NCI-H2107 treated with DMSO at 0.1 percent for 48 hours (cell line): Measurements from ENCODE around the gene EPB41L1.

Experiments used
- DNase-seq: peaks from one replicate; lab custom pipeline; 2025; ENCODE audit not compliant: unreplicated experiment; lab: John Stamatoyannopoulos, UW

The EPB41L1 gene

DNA sequence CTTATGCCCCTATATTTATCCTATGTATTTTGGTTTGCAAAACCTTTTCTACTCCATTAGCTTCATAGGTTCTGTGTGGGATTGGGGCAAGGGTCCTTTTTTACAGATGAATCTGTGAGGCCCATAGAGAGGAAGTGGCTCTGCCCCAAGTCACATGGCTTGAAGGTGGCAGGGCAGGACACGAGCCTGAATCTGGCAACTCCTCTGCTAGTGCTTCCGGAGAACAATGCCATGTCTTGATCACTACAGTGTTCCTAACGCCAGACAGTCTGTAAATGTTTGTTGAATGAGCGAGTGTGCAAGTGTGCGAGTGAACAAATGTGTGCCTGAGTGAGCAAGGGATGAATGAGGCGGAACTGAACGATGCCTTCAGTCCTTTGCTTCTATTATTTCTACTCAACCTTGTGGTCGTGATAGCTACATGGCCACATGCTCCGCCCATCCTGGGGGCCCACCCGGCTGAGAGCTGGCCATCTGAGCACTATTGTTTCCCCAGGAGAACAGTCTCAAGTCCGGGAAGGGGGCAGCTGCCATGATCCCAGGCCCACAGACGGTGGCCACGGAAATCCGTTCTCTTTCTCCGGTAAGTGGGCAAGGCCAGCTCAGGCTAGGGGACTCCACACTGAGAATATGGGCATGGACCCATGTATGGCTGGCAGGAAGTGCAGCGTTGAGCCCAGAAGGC lies 64.0 kb downstream of the EPB41L1 start:
- no peak for DNase-seq

GRCh38 chr20:36219671-36220220 lies 65.2 kb downstream of the EPB41L1 start:
- DNase-seq, result no peak

DNA sequence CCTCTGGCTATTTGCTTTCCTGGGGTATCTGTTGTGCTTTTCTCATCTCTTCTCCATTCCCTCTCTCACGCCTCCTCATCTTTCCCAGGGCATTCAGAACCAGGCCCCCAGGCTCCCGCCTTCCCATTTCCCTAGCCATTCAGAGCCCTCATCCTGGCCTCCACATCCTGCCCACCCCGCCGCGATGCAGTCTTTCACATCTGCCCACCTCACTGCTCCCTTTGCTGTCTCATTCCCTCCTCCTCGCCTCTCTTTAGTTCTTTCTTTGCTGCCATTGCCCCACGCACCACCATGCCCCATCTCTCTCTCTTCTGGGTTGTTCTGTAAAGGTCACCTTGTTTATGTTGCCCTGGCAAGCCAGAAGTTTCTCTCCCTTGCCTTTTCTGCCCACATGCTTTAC lies 71.1 kb downstream of the EPB41L1 start:
- no peak for DNase-seq

GRCh38 chr20:36228770-36229169 lies 74.2 kb downstream of the EPB41L1 start:
- DNase-seq, result no peak

DNA sequence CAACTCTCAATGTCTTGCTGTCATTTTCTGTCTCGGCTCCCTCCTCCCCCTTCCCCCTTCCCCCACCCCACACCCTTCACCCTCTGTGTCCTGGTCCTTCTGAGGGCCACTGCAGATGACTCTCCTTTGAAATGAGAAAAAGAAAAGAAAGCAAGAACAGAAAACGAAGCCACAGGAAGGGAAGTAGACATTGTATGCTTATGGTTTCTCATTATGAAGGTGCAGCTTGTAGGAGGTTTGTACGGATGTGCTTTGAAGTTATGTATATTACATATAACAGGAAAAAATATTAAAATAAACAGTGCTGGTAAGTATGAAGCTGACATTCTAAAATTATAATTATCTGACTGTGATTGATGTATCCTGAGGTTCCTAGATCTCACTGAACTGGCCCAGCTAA lies 75.5 kb downstream of the EPB41L1 start:
- no peak for DNase-seq

GRCh38 chr20:36231331-36231730 lies 76.8 kb downstream of the EPB41L1 start:
- no peak for DNase-seq

- no peak for DNase-seq
Observed at GRCh38 chr20:36234771-36235320, 80.3 kb downstream of the EPB41L1 start.

DNA sequence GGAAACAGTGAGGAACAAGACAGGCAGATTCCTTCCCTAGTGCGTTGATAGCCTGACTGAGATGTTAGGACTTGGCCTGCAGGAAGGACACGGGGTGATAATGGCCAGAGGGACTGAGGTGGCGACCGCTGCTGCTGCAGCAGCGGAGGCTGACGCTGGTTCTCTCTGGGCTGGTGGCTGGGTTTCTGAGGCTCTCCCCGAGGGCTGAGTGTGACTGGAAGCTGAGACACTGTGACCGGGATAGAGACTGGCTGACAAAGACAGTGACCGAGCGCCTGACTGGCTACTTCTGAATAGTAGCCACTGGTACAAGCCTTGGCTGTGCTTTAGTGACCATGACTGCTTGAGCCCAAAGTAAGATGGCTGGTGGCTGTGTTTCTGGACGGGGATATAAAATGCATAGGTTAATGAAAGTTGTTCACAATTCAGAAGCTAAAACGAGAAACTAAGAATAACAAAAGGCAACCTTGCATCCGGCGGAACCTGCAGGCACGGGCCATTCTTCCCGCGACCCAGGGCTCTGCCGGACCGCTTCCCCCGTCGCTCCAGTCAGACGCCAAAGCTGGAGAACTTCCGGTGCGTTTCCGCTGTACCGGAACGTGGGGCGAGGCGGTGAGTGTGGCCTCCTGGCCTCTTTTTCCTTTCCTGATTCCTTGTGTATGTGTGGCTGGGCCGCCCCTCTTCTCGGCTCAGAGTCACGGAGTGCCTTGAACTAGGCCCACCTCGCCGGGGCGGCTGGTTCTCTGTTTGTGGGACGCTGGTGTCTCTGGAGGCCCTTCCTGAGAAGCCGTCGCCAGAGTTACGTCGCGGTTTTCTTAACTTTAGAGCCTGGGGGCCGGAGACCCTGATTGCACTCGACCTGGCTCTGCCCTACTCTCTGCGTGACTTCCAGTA lies 81.6 kb downstream of the EPB41L1 start, which contains the start of gene AAR2:
TSS of gene AAR2 (plus strand) at position 587 of the 894 bp plus-strand sequence. CDS start 3,391 bp downstream, outside the sequence.
- peak; percentile 19 for DNase-seq

- DNase-seq, result no peak
Observed at GRCh38 chr20:36236786-36237121, 82.2 kb downstream of the EPB41L1 start.

DNA sequence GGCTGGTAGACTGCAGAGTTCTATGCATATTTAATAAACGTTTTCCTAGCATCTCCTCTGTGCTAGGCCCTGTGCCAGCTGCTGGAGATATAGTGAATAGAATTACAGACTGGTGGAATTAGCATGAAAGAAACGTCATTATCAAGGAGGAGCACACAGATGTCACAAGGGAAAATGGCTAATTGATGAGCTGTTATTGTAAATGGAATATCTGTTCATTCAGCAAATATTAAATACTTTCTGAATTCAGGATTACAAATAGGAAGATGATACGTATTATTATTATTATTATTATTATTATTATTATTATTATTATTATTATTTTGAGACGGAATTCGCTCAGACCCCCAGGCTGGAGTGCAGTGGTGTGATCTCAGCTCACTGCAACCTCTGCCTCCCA lies 82.9 kb downstream of the EPB41L1 start:
- no peak for DNase-seq

DNA sequence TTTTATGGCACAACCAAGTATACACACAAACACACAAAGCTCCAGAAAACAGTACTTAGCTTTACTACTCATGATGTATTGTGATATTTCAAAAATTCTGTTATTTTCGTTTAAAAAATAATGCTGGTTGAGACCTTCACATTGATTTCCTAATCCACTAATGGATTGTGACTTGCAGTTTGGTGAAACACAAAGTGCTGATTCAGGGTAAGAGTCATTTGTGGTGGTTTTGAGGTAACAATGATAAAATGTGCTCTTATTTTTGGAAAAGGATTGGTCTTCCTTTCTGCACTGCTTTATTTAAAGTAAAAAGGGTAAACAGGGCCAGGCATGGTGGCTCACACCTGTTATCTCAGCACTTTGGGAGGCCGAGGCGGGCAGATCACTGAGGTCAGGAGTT lies 83.6 kb downstream of the EPB41L1 start:
- no peak for DNase-seq

- no peak for DNase-seq
Observed at GRCh38 chr20:36238760-36239159, 84.2 kb downstream of the EPB41L1 start.

- no peak for DNase-seq
Observed at GRCh38 chr20:36240076-36240475, 85.5 kb downstream of the EPB41L1 start.

- DNase-seq, result no peak
Observed at GRCh38 chr20:36241678-36242077, 87.1 kb downstream of the EPB41L1 start.

GRCh38 chr20:36243726-36244125 lies 89.2 kb downstream of the EPB41L1 start:
- DNase-seq, result no peak

DNA sequence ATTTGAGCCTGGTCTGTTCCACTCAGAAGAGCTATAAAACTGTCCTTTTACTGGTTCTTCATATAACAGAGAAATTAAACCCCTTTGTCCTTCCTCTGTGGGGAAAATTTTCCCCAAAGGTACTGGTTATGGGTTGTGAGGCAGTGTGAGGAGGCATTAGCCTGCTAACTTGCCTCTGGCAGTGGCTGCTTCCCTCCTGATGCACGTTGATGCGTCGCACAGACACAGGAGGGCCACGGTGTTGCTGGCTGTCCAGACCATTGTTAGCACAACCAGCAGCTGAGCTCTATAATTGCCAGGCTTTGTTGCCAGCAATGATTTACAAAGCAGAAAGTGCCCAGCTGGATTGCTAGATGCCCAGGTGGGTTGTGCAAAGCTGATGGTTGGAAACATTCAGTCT lies 91.9 kb downstream of the EPB41L1 start:
- DNase-seq, result peak; percentile 11

- no peak for DNase-seq
Observed at GRCh38 chr20:36248836-36249235, 94.3 kb downstream of the EPB41L1 start.

DNA sequence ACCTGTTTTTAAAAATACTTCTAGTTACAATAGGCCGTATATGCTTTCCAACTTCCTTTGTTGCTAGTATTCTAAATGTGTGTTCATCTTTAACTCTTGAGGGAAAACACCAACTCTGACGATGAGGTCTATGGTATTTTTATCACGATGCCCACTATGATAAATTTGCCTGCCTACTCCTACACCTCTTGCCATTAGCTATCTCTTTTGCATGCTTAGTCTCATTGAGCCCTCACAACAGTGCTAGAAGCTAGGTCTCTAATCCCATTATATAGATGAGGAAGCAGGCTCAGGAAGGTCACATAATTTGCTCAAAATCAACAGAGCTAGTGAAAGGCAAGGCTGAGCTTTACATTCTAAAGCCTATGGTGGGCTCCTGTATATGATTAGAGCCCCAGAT lies 94.9 kb downstream of the EPB41L1 start:
- no peak for DNase-seq

DNA sequence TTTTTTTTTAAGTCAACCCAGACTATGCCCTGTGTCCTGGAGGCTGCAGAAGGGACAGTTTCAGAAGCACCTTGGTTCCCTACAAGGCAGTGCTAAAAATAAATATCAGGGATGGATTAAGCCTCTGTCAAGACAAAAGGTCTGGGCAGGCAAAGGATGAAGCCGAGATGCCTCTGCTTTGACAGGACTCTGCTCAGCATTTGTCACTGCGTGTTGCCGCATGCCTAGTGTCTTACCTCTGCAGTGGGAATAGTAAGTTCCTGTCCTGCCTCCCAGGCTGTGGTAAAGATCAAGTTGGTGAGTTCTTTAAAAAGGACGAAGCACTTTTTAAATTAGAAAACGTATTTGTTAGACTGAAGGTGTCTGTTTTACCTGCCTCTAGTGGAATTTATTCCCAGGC lies 96.9 kb downstream of the EPB41L1 start:
- DNase-seq, result no peak

DNA sequence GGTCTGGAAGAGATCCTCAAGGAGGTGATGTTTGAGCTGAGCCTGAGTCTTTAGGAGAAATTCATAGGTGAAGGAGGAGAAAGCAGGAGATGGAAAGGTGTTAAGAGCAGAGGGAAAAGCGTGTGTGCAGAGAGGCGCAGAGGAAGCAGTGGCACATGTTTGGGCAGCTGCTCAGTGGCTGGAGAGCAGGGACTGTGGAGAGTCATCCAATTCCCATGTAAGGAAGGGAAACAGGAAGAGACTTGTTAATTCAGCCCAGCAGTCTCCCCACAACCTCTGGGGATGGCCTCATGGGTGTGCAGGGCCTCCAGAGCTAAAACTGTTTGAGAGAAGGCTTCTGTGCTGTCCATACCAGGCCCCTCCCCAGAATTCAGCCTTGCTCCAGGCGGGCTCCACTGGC lies 98.0 kb downstream of the EPB41L1 start:
- no peak for DNase-seq

- no peak for DNase-seq
Observed at GRCh38 chr20:36253036-36253435, 98.5 kb downstream of the EPB41L1 start.

GRCh38 chr20:36254076-36254475 lies 99.5 kb downstream of the EPB41L1 start:
- DNase-seq, result no peak
